Measurements from ENCODE around the gene NELFB. TPM values are rescaled to one million over a fixed set of nuclear protein-coding genes. Genes with fewer than 3 reads are reported as not detected.

Gene NELFB
- total and polyA plus RNA-seq, 4 donors = 30.4 to 56.2 (median 44.2) TPM

DNA sequence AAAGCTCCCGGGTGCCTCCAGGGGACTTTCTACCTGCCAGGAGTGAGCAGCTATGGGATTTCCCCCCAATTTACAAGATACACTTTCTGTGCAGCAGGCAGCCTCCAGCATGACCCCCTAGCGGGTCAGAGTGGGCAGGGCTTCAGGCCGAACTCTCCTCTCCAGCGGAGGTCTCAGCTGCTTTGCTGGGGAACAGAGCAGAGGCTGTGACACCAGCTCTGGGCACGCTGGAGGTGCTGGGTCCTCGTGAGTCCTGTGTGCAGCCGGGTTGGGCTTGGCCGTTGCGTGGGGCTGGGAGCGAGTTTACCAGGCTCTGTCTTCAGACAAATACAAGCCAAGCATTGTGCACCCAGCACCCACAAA, 44.1 kb downstream of the NELFB start:
- H3K4me3 ChIP-seq = peak overlapping the region; percentile 12
- H3K27ac ChIP-seq (ENCODE audit: low read depth in 1 of 2, low read length in 1 of 2) = peak overlapping the region; percentile 21 to 36
- WGBS, 2 donors = 69 to 71% methylated on average over 10 of the region's 10 CpGs

DNA sequence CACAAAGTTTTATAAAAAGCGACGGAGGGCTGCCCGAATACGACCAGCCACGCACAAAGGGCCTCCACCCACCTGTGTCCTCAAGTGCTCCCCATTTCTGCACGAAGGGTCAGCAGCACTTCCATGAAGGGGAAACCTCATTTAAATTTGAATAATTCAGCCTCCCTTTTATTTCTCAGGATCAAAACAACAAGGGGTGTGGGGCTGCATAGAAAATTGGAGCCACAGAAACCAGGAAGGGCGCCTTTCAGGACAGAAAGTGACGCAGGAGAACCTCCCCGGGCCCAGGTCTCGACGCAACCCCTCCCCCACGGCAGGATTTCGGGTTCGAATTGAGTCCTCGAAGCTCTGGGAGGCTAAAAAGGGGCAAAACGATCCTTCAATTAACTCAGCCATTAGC, 44.8 kb downstream of the NELFB start:
- DNase-seq (peak; percentile 47 to 73 (median 60)), ATAC-seq (ENCODE audit: insufficient read depth, low FRiP score) (no peak)
- Histone ChIP-seq H3K9ac (ENCODE audit: insufficient read depth in 1 of 2, low read length in 2 of 2) (no peak overlapping the region), H3K4me1 (ENCODE audit: control insufficient read depth in 5 of 5, insufficient read depth in 5 of 5, low read length in 5 of 5) (peaks cover 0 to 48% (median 27%) of the 10 kb centered on the region in 5 donors), H3K36me3 (ENCODE audit: control insufficient read depth in 4 of 4, insufficient read depth in 4 of 4, low read length in 4 of 4) (no peaks in the 10 kb centered on the region), H3K27ac (ENCODE audit: low read depth in 1 of 2, low read length in 1 of 2) (peak overlapping the region; percentile 21 to 48), H3K27me3 (ENCODE audit: control insufficient read depth in 3 of 3, insufficient read depth in 3 of 3, low read length in 2 of 3) (peaks cover 0 to 18% (median 5%) of the 10 kb centered on the region in 3 donors), H3K4me3 (peak overlapping the region; percentile 30), H3K9me3 (ENCODE audit: control insufficient read depth in 4 of 4, insufficient read depth in 3 of 4, low read length in 3 of 4) (no peaks in the 10 kb centered on the region)
- WGBS, 2 donors = 42 to 68% methylated on average over 16 of the region's 16 CpGs
- TF ChIP-seq CTCF (IDR thresholded peaks at IDR 0.05; ENCODE audit: control extremely low read depth, extremely low read depth) = no peak

More for the DNA sequence above, 44.1 kb downstream of the NELFB start:
- ATAC-seq (ENCODE audit: insufficient read depth, low FRiP score) (no peak), DNase-seq (peak in 1 of 3 donors; percentile 14)
- Histone ChIP-seq H3K9ac (ENCODE audit: insufficient read depth in 1 of 2, low read length in 2 of 2) (no peak overlapping the region), H3K4me1 (ENCODE audit: control insufficient read depth in 5 of 5, insufficient read depth in 5 of 5, low read length in 5 of 5) (peaks cover 0 to 46% (median 24%) of the 10 kb centered on the region in 5 donors), H3K36me3 (ENCODE audit: control insufficient read depth in 4 of 4, insufficient read depth in 4 of 4, low read length in 4 of 4) (no peaks in the 10 kb centered on the region), H3K27me3 (ENCODE audit: control insufficient read depth in 3 of 3, insufficient read depth in 3 of 3, low read length in 2 of 3) (peaks cover 0 to 23% (median 5%) of the 10 kb centered on the region in 3 donors), H3K9me3 (ENCODE audit: control insufficient read depth in 4 of 4, insufficient read depth in 3 of 4, low read length in 3 of 4) (peaks cover 0 to 6% (median 0%) of the 10 kb centered on the region in 4 donors)
- no peak for TF ChIP-seq CTCF (IDR thresholded peaks at IDR 0.05; ENCODE audit: control extremely low read depth, extremely low read depth)

DNA sequence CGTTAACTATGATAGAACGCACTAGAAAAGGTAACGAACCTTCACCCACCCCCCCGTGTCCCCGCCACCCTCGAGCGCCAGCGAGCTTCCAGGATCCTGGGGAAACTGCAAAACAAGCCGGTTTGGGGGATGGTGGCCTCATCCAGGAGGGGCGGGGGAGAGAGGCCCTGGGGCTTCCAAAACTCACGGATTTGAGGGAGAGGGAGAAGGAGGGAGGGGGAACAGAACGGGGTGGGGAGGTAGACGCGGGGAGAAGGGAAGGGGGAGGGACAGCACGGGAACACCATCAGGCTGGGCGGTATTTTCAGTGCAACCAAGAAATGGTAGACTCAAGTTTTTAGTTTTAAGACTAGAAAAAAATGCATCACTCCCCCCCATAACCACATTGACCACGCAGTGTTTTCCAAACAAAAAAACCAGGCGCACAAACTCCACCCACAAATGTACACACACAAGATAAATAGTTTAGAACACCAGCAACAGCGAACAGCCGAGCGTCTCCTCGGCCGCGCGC, 45.5 kb downstream of the NELFB start:
- 1 to 2% methylated on average over 25 of the region's 25 CpGs for WGBS, 2 donors
- H3K36me3 ChIP-seq (ENCODE audit: control insufficient read depth in 4 of 4, insufficient read depth in 4 of 4, low read length in 4 of 4) = no peaks in the 10 kb centered on the region
- peaks cover 0 to 17% (median 5%) of the 10 kb centered on the region in 3 donors for H3K27me3 ChIP-seq (ENCODE audit: control insufficient read depth in 3 of 3, insufficient read depth in 3 of 3, low read length in 2 of 3)
- no peaks in the 10 kb centered on the region for H3K9me3 ChIP-seq (ENCODE audit: control insufficient read depth in 4 of 4, insufficient read depth in 3 of 4, low read length in 3 of 4)
- H3K27ac ChIP-seq (ENCODE audit: low read depth in 1 of 2, low read length in 1 of 2) = peak overlapping the region in 1 of 2 donors; percentile 79
- no peak overlapping the region for H3K9ac ChIP-seq (ENCODE audit: insufficient read depth in 1 of 2, low read length in 2 of 2)
- peak overlapping the region; percentile 71 for H3K4me3 ChIP-seq
- DNase-seq (peak; percentile 52 to 69 (median 61)), ATAC-seq (ENCODE audit: insufficient read depth, low FRiP score) (no peak)
- H3K4me1 ChIP-seq (ENCODE audit: control insufficient read depth in 5 of 5, insufficient read depth in 5 of 5, low read length in 5 of 5) = peaks cover 0 to 53% (median 29%) of the 10 kb centered on the region in 5 donors
- no peak for TF ChIP-seq CTCF (IDR thresholded peaks at IDR 0.05; ENCODE audit: control extremely low read depth, extremely low read depth)
